GM18870 (cell line): ENCODE data around the gene CYP2C9.
"Not testable (repeated sequence)": the region's sequence is repeated elsewhere in the genome, so short reads cannot be mapped to it uniquely, and the experiment has no call there.

Experiments used
- ATAC-seq: cut with Tn5 transposase; IDR thresholded peaks from one replicate; pipeline ENCODE4 v1.9.1; 2021; ENCODE audit warnings: moderate library complexity; ENCODE audit not compliant: unreplicated experiment

CYP2C9 gene

GRCh38 chr10:94938383-94938782 is at the start of gene CYP2C9:
TSS of gene CYP2C9 (plus strand) at chr10:94938658. CDS start at chr10:94938683, 25 bp downstream.
- ATAC-seq = no peak

- no peak for ATAC-seq
Measured at GRCh38 chr10:94889123-94889522, 49.3 kb upstream of the CYP2C9 start.

GRCh38 chr10:94890264-94891022 is 48.0 kb upstream of the CYP2C9 start:
- no peak for ATAC-seq

GRCh38 chr10:94898414-94898813 is 40.0 kb upstream of the CYP2C9 start:
- ATAC-seq = not testable (repeated sequence)

GRCh38 chr10:94902080-94902479 is 36.4 kb upstream of the CYP2C9 start:
- ATAC-seq = no peak

- peak; percentile 55 for ATAC-seq
Measured at GRCh38 chr10:94902570-94902969, 35.9 kb upstream of the CYP2C9 start.

- ATAC-seq = not testable (repeated sequence)
Measured at GRCh38 chr10:94904506-94905148, 33.8 kb upstream of the CYP2C9 start.

- ATAC-seq = no peak
Measured at GRCh38 chr10:94916423-94916822, 22.0 kb upstream of the CYP2C9 start.

GRCh38 chr10:94936721-94937120 is 1.7 kb upstream of the CYP2C9 start:
- no peak for ATAC-seq

- ATAC-seq = not testable (repeated sequence)
Measured at GRCh38 chr10:94943432-94944103, 5.1 kb downstream of the CYP2C9 start.

- ATAC-seq = not testable (repeated sequence)
Measured at GRCh38 chr10:94946181-94946580, 7.7 kb downstream of the CYP2C9 start.

GRCh38 chr10:94963901-94964300 is 25.4 kb downstream of the CYP2C9 start:
- ATAC-seq = no peak

- no peak for ATAC-seq
Measured at GRCh38 chr10:94983555-94983954, 45.1 kb downstream of the CYP2C9 start.

GRCh38 chr10:94989192-94989591 is 50.7 kb downstream of the CYP2C9 start:
- ATAC-seq = no peak

GRCh38 chr10:94991243-94991888 is 52.9 kb downstream of the CYP2C9 start:
- no peak for ATAC-seq

- no peak for ATAC-seq
Measured at GRCh38 chr10:94992811-94993210, 54.4 kb downstream of the CYP2C9 start.

- no peak for ATAC-seq
Measured at GRCh38 chr10:94997741-94998174, 59.3 kb downstream of the CYP2C9 start.

GRCh38 chr10:95026461-95026860 is 88.0 kb downstream of the CYP2C9 start:
- no peak for ATAC-seq

GRCh38 chr10:95031656-95032055 is 93.2 kb downstream of the CYP2C9 start:
- ATAC-seq = no peak

GRCh38 chr10:95034401-95034800 is 95.9 kb downstream of the CYP2C9 start:
- ATAC-seq = no peak
